B cell (primary cell): ENCODE measurements around the gene HOXB8. TPM values are rescaled to one million over a fixed set of nuclear protein-coding genes. Genes with fewer than 3 reads are reported as not detected.
A peak's percentile ranks its signal among the peaks of the same experiment; 100 is the strongest.

ENCODE experiments used
- ATAC-seq: fragments of 200-7000 bp; cut with Tn5 transposase; one replicate; pipeline ENCODE4 v1.10.0; 2021; ENCODE audit warnings: low read depth, mild to moderate bottlenecking, moderate number of reproducible peaks, moderate library complexity
- CTCF ChIA-PET: fragments of 350-600 bp; sonication (Branson Sonifier 250); formaldehyde crosslinking; loops from one replicate; lab custom pipeline; 2021; ENCODE audit warnings: antibody characterized with exemption, inconsistent platforms; lab: Charles Lee
- POLR2A ChIA-PET: fragments of 350-600 bp; sonication (Branson Sonifier 250); formaldehyde crosslinking; loops from one replicate; lab custom pipeline; 2021; ENCODE audit warnings: antibody characterized with exemption; lab: Charles Lee
- DNase-seq: peaks from one replicate; pipeline ENCODE4 v3.0.0; 2013
- H2AFZ ChIP-seq: 2 replicates; pipeline ENCODE4 v1.6.1; 2012; ENCODE audit warnings: mild to moderate bottlenecking, low read depth, low read length; ENCODE audit not compliant: insufficient read depth, poor library complexity, severe bottlenecking
- H3K27ac ChIP-seq, 2 donors: 1 replicate in 1 of 2; 2 replicates in 1 of 2; pipeline ENCODE4 v1.5.1; 2012 to 2013; ENCODE audit warnings: low read length in 2 of 2, mild to moderate bottlenecking in 2 of 2, moderate library complexity in 1 of 2
- H3K27me3 ChIP-seq, 4 experiments: fragments of 200-600 bp in 1 of 4; sonication (generic) in 1 of 4; replicated peaks in 1 of 4; 1 replicate in 2 of 4; 2 replicates in 2 of 4; pipeline versions ENCODE4 v1.6.1 to v1.7.0; 2013 to 2016; ENCODE audit warnings: low read length in 3 of 4, mild to moderate bottlenecking in 2 of 4, mixed read lengths in 1 of 4, moderate library complexity in 1 of 4; ENCODE audit not compliant: insufficient read depth in 4 of 4, control insufficient read depth in 3 of 4; ENCODE audit errors: control extremely low read depth in 1 of 4
- H3K36me3 ChIP-seq, 2 experiments: replicated peaks in 1 of 2; 1 replicate in 1 of 2; 2 replicates in 1 of 2; pipeline versions ENCODE4 v1.6.1 to v1.7.1; 2013; ENCODE audit warnings: low read length in 1 of 2; ENCODE audit not compliant: insufficient read depth in 2 of 2, control insufficient read depth in 1 of 2; ENCODE audit errors: control extremely low read depth in 1 of 2, extremely low read depth in 1 of 2
- H3K4me1 ChIP-seq, 2 donors: fragments of 200-600 bp in 1 of 2; sonication (generic) in 1 of 2; 1 replicate in 1 of 2; 2 replicates in 1 of 2; pipeline versions ENCODE4 v1.5.1 to v1.6.1; 2013 to 2017; ENCODE audit warnings: low read length in 2 of 2; ENCODE audit not compliant: control insufficient read depth in 2 of 2, insufficient read depth in 2 of 2
- H3K4me2 ChIP-seq: replicated peaks from 2 replicates; pipeline ENCODE3; 2012; ENCODE audit warnings: mild to moderate bottlenecking, low read depth, low read length; ENCODE audit not compliant: poor library complexity, severe bottlenecking
- H3K4me3 ChIP-seq, 5 experiments: fragments of 200-600 bp in 1 of 5; sonication (generic) in 1 of 5; 1 replicate in 3 of 5; 2 replicates in 2 of 5; pipeline versions ENCODE4 v1.5.1 to v1.7.0; 2011 to 2016; ENCODE audit warnings: low read length in 4 of 5, mild to moderate bottlenecking in 4 of 5, low read depth in 2 of 5, control low read depth in 1 of 5, moderate library complexity in 1 of 5; ENCODE audit not compliant: insufficient read depth in 1 of 5; ENCODE audit errors: control extremely low read depth in 1 of 5, extremely low read depth in 1 of 5
- H3K79me2 ChIP-seq: fragments of 200-600 bp; sonication (generic); one replicate; pipeline ENCODE4 v1.6.0; 2016; ENCODE audit warnings: low read length; ENCODE audit not compliant: control insufficient read depth, insufficient read depth
- H3K9ac ChIP-seq: fragments of 200-600 bp; sonication (generic); 2 replicates; pipeline ENCODE4 v1.6.1; 2017; ENCODE audit warnings: mild to moderate bottlenecking, low read length, moderate library complexity
- H3K9me3 ChIP-seq, 3 donors: one replicate each; pipeline versions ENCODE4 v1.6.1 to v1.7.1; 2013; ENCODE audit warnings: low read length in 2 of 3; ENCODE audit not compliant: control insufficient read depth in 2 of 3, insufficient read depth in 1 of 3; ENCODE audit errors: control extremely low read depth in 1 of 3
- H4K20me1 ChIP-seq: 2 replicates; pipeline ENCODE4 v1.6.0; 2012; ENCODE audit warnings: mild to moderate bottlenecking, low read length; ENCODE audit not compliant: insufficient read depth, control insufficient read depth, poor library complexity, severe bottlenecking
- H3K27ac Mint-ChIP-seq: one replicate; pipeline ENCODE4 v1.8.0; 2021; ENCODE audit warnings: mixed read lengths
- H3K27me3 Mint-ChIP-seq: one replicate; pipeline ENCODE4 v1.8.0; 2021; ENCODE audit warnings: mixed read lengths
- H3K4me1 Mint-ChIP-seq: one replicate; pipeline ENCODE4 v1.8.0; 2021; ENCODE audit warnings: mixed read lengths
- H3K4me3 Mint-ChIP-seq: one replicate; pipeline ENCODE4 v1.8.0; 2021; ENCODE audit warnings: mixed read lengths
- H3K9me3 Mint-ChIP-seq: one replicate; pipeline ENCODE4 v1.8.0; 2022; ENCODE audit warnings: mixed read lengths; ENCODE audit not compliant: insufficient read depth
- EZH2 ChIP-seq: IDR thresholded peaks from 2 replicates; pipeline ENCODE4 v1.6.1; 2012; ENCODE audit warnings: borderline replicate concordance, low read depth, mild to moderate bottlenecking, moderate library complexity, low read length; ENCODE audit not compliant: insufficient read depth, poor library complexity, severe bottlenecking
- WGBS: methylation state at CpG from one replicate; pipeline ENCODE4 v1.1.5; 2013; ENCODE audit warnings: missing lambda C conversion rate; ENCODE audit not compliant: insufficient coverage; 5-methylcytosine and 5-hydroxymethylcytosine counted together
- intact Hi-C: fragments of 100-400 bp; cut with micrococcal nuclease; formaldehyde crosslinking; loops from one replicate; pipeline ENCODE4 v1.10.0; 2022
- polyA plus RNA-seq: library from polyadenylated mRNA; depleted of rRNA; stranded (reverse); fragments of >200 nt; gene quantifications from 2 replicates; pipeline ENCODE4 v1.2.3, GENCODE V29; 2012
- total RNA-seq, 2 donors: library from RNA; stranded (reverse); fragments of 120-200 nt in 1 of 2; gene quantifications; 1 replicate in 1 of 2; 2 replicates in 1 of 2; pipeline versions ENCODE4 v1.2.3 to v1.2.4, GENCODE V29; 2013 to 2022
- TF ChIP-seq, protein P1 (sequence below): fragments of 200-600 bp; IDR thresholded peaks from one replicate; pipeline ENCODE4 v1.8.0; 2022; ENCODE audit warnings: antibody characterized with exemption, mild to moderate bottlenecking

Gene HOXB8
- total and polyA plus RNA-seq, 2 donors (not counting 1 experiment from before 2014, with no cell fraction given) = not detected

DNA sequence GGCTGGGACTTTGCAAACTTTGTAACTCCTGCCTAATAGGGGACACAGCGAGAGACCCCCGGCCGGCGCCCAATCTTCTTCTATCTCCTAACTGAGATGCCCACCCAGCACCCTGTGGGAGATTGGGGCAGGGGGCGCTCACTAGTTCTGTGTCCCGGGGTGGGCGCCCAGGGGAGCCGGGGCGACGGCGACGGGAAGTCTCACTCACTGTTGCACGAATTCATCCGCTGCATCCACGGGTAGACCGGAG lies 17.6 kb downstream of the HOXB8 start:
- H2AFZ ChIP-seq = peak overlapping the region; percentile 73
- peaks cover 0 to 20% (median 0%) of the 10 kb centered on the region in 3 donors for H3K9me3 ChIP-seq
- Mint-ChIP-seq H3K27me3 (peaks cover 87% of the 10 kb centered on the region), H3K4me3 (peak overlapping the region; percentile 81), H3K27ac (peak overlapping the region; percentile 56), H3K9me3 (no peaks in the 10 kb centered on the region), H3K4me1 (peaks cover 45% of the 10 kb centered on the region)
- TF ChIP-seq, protein P1, sequence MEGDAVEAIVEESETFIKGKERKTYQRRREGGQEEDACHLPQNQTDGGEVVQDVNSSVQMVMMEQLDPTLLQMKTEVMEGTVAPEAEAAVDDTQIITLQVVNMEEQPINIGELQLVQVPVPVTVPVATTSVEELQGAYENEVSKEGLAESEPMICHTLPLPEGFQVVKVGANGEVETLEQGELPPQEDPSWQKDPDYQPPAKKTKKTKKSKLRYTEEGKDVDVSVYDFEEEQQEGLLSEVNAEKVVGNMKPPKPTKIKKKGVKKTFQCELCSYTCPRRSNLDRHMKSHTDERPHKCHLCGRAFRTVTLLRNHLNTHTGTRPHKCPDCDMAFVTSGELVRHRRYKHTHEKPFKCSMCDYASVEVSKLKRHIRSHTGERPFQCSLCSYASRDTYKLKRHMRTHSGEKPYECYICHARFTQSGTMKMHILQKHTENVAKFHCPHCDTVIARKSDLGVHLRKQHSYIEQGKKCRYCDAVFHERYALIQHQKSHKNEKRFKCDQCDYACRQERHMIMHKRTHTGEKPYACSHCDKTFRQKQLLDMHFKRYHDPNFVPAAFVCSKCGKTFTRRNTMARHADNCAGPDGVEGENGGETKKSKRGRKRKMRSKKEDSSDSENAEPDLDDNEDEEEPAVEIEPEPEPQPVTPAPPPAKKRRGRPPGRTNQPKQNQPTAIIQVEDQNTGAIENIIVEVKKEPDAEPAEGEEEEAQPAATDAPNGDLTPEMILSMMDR = no peak
- ChIA-PET CTCF (interaction anchor here (1.1 kb wide), 1 partner anchor 10 kb away, joined by 3 read pairs; no protein-coding TSS in a partner anchor), POLR2A (no interaction called here)
- peak overlapping the region in 4 of 5 experiments; percentile 28 to 63 (median 46) for H3K4me3 ChIP-seq
- H3K27me3 ChIP-seq = peaks cover 0 to 99% (median 77%) of the 10 kb centered on the region in 4 experiments
- peak overlapping the region; percentile 67 for H3K9ac ChIP-seq
- peaks cover 8% of the 10 kb centered on the region for H4K20me1 ChIP-seq
- no peaks in the 10 kb centered on the region for H3K79me2 ChIP-seq
- intact Hi-C loops = loop anchor here (2.0 to 5.0 kb wide), 2 partner anchors 13 to 130 kb away; partner anchors contain the start of genes HOXB13 and HOXB7
- no peaks in the 10 kb centered on the region for H3K36me3 ChIP-seq
- DNase-seq (no peak), ATAC-seq (no peak)
- H3K4me2 ChIP-seq = peak overlapping the region; percentile 94
- 2% methylated on average over 13 of the region's 16 CpGs for WGBS
- peaks cover 47 to 50% of the 10 kb centered on the region in 2 donors for H3K4me1 ChIP-seq
- no peak overlapping the region for H3K27ac ChIP-seq

DNA sequence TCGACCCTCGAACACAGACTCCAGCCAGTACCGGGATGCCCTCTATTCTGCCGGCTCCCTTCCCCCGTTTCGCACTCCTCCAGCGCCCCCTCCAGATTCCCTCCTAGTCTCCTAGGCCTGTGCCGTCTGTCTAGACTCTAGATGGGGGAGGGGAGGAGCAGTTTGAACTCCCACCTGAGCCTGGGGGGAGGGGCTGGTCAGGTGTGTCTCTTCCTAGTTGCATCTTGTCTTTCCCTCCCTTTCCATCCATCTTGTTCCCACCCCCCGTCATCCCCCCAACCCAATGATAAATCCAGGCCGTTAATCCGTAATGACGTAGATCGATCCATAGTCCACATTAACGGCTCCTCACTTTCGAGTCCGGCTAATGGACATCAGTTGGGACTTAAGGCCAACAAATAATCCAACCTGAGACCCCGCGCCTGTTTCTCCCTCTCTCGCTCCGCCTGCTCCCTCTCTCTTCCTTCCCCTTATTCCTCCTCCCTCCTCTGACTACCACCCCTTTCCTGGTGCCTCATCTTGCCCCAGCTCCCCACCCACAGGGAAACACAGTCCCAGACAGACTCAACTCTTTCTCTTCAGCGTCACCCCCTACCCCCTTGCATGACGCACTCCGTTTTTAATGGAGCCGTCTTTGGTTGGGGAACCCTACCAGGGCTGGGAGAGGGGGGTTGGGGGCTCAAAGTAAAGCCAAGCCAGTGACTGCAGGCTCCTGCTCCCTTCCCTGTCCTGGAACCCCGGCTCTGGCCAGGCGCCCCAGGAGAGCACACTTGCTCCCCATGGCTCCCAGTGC lies 18.2 kb downstream of the HOXB8 start:
- 4% methylated on average over 16 of the region's 26 CpGs for WGBS
- Histone ChIP-seq H3K27me3 (peaks cover 0 to 99% (median 76%) of the 10 kb centered on the region in 4 experiments), H3K9ac (peak overlapping the region; percentile 67), H3K4me1 (peaks cover 51% of the 10 kb centered on the region in 2 donors), H3K4me2 (peak overlapping the region; percentile 94), H3K9me3 (peaks cover 0 to 23% (median 0%) of the 10 kb centered on the region in 3 donors), H3K79me2 (no peaks in the 10 kb centered on the region), H2AFZ (peak overlapping the region; percentile 73), H3K36me3 (no peaks in the 10 kb centered on the region), H3K4me3 (peak overlapping the region in 4 of 5 experiments; percentile 28 to 63 (median 46)), H3K27ac (no peak overlapping the region), H4K20me1 (peaks cover 8% of the 10 kb centered on the region)
- CTCF ChIA-PET = interaction anchor here (0.9 to 5.6 kb wide), 5 partner anchors 9 to 288 kb away, joined by 3 to 64 read pairs (median 3); no protein-coding TSS in a partner anchor
- H3K27ac Mint-ChIP-seq = peak overlapping the region; percentile 22
- peaks cover 46% of the 10 kb centered on the region for H3K4me1 Mint-ChIP-seq
- peaks cover 89% of the 10 kb centered on the region for H3K27me3 Mint-ChIP-seq
- DNase-seq (peak; percentile 33), ATAC-seq (no peak)
- no peaks in the 10 kb centered on the region for H3K9me3 Mint-ChIP-seq
- no peak for TF ChIP-seq EZH2
- TF ChIP-seq, protein P1 = no peak
- POLR2A ChIA-PET = no interaction called here
- intact Hi-C loops = loop anchor here (2.0 to 5.0 kb wide), 2 partner anchors 14 to 130 kb away; partner anchors contain the start of genes HOXB13 and HOXB7
- peak overlapping the region; percentile 81 for H3K4me3 Mint-ChIP-seq
